Activated CD4-positive, alpha-beta T cell treated with anti-CD3 and anti-CD28 coated beads, Interleukin-2, amount 50 U/mL, for 4 hours (primary cell): ENCODE measurements around the gene MAMDC4.
"Not testable (repeated sequence)": the region's sequence is repeated elsewhere in the genome, so short reads cannot be mapped to it uniquely, and the experiment has no call there.

ENCODE experiments used
- DNase-seq, 2 experiments: peaks; one replicate each; pipeline ENCODE4 v3.0.0-alpha.2; 2020

The MAMDC4 gene

GRCh38 chr9:136839229-136840139, 12.7 kb upstream of the MAMDC4 start:
- no peak for DNase-seq

GRCh38 chr9:136840140-136840876, 11.8 kb upstream of the MAMDC4 start:
- DNase-seq = no peak

- no peak for DNase-seq
Observed at GRCh38 chr9:136840877-136841645, 11.1 kb upstream of the MAMDC4 start.

- not testable (repeated sequence) for DNase-seq
Observed at GRCh38 chr9:136841646-136842379, 10.3 kb upstream of the MAMDC4 start.

- peak; percentile 70 to 76 for DNase-seq
Observed at GRCh38 chr9:136842380-136842948, 9.7 kb upstream of the MAMDC4 start, which contains the start of gene AJM1. Gene AJM1 (plus strand): TSS chr9:136842478. CDS start chr9:136844415, 1,937 bp downstream.

- not testable (repeated sequence) for DNase-seq
Observed at GRCh38 chr9:136843159-136843800, 8.9 kb upstream of the MAMDC4 start.

- DNase-seq = peak; percentile 52
Observed at GRCh38 chr9:136843801-136844740, 8.1 kb upstream of the MAMDC4 start.

GRCh38 chr9:136844761-136845464, 7.2 kb upstream of the MAMDC4 start:
- DNase-seq = no peak

- DNase-seq = no peak
Observed at GRCh38 chr9:136845465-136846260, 6.5 kb upstream of the MAMDC4 start.

- peak in 1 of 2 experiments; percentile 40 for DNase-seq
Observed at GRCh38 chr9:136846376-136847087, 5.6 kb upstream of the MAMDC4 start.

- DNase-seq = no peak
Observed at GRCh38 chr9:136847088-136847825, 4.9 kb upstream of the MAMDC4 start.

GRCh38 chr9:136847826-136848392, 4.2 kb upstream of the MAMDC4 start:
- peak; percentile 58 to 60 for DNase-seq

GRCh38 chr9:136848393-136849037, 3.6 kb upstream of the MAMDC4 start:
- DNase-seq = peak in 1 of 2 experiments; percentile 35

- peak; percentile 95 for DNase-seq
Observed at GRCh38 chr9:136849038-136849959, 2.8 kb upstream of the MAMDC4 start, which contains the start of gene PHPT1. Gene PHPT1 (plus strand): TSS chr9:136849409. CDS start chr9:136849431, 22 bp downstream.
